SK-N-SH treated with all-trans-retinoic acid at 6 μM for 48 hours (cell line): ENCODE results near the gene TTC39B.

ENCODE experiments used
- ARNTL ChIP-seq: fragments of 450-650 bp; formaldehyde crosslinking; IDR thresholded peaks from 2 replicates; pipeline ENCODE4 v1.5.0; 2020; ENCODE audit warnings: low read depth, mild to moderate bottlenecking, moderate library complexity, borderline replicate concordance
- CSDC2 ChIP-seq: fragments of 250-450 bp; sonication (Bioruptor Pico); IDR thresholded peaks from 2 replicates; pipeline ENCODE4 v1.5.0; 2020; ENCODE audit warnings: mild to moderate bottlenecking, moderate library complexity
- ESRRG ChIP-seq: fragments of 250-450 bp; sonication (Bioruptor Pico); IDR thresholded peaks from 2 replicates; pipeline ENCODE4 v1.6.1; 2021; ENCODE audit warnings: mild to moderate bottlenecking
- GLIS3 ChIP-seq: fragments of 250-450 bp; sonication (Bioruptor Pico); IDR thresholded peaks from 2 replicates; pipeline ENCODE4 v1.5.0; 2020; ENCODE audit warnings: mild to moderate bottlenecking, moderate library complexity
- OSR1 ChIP-seq: fragments of 250-450 bp; sonication (Bioruptor Pico); IDR thresholded peaks from 2 replicates; pipeline ENCODE4 v1.8.0; 2022; ENCODE audit warnings: moderate library complexity, mild to moderate bottlenecking, inconsistent platforms
- PATZ1 ChIP-seq: fragments of 250-450 bp; sonication (Bioruptor Pico); IDR thresholded peaks from 2 replicates; pipeline ENCODE4 v1.8.0; 2020; ENCODE audit warnings: mild to moderate bottlenecking, moderate library complexity, borderline replicate concordance
- POU6F1 ChIP-seq: fragments of 250-450 bp; sonication (Bioruptor Pico); IDR thresholded peaks from 2 replicates; pipeline ENCODE4 v1.8.0; 2021; ENCODE audit warnings: low read depth, mild to moderate bottlenecking, moderate library complexity, borderline replicate concordance
- PPARA ChIP-seq: fragments of 250-450 bp; sonication (Bioruptor Pico); IDR thresholded peaks from 2 replicates; pipeline ENCODE4 v1.5.0; 2020; ENCODE audit warnings: mild to moderate bottlenecking, borderline replicate concordance
- RARB ChIP-seq: fragments of 250-450 bp; sonication (Bioruptor Pico); IDR thresholded peaks from 2 replicates; pipeline ENCODE4 v1.8.0; 2021; ENCODE audit warnings: mild to moderate bottlenecking, moderate library complexity
- SNAI2 ChIP-seq: fragments of 250-450 bp; sonication (Bioruptor Pico); IDR thresholded peaks from 2 replicates; pipeline ENCODE4 v1.5.0; 2020; ENCODE audit warnings: mild to moderate bottlenecking, moderate library complexity
- TSHZ2 ChIP-seq: fragments of 250-450 bp; sonication (Bioruptor Pico); IDR thresholded peaks from 2 replicates; pipeline ENCODE4 v1.5.0; 2020; ENCODE audit warnings: mild to moderate bottlenecking, moderate library complexity
- ZFP3 ChIP-seq: fragments of 250-450 bp; sonication (Bioruptor Pico); IDR thresholded peaks from 2 replicates; pipeline ENCODE4 v1.5.0; 2020; ENCODE audit warnings: mild to moderate bottlenecking, moderate library complexity
- ZNF565 ChIP-seq: fragments of 450-650 bp; formaldehyde crosslinking; conservative IDR thresholded peaks from 2 replicates; pipeline ENCODE4 v1.5.0; 2020; ENCODE audit warnings: low read depth, mild to moderate bottlenecking, moderate library complexity
- ZNF70 ChIP-seq: fragments of 450-650 bp; formaldehyde crosslinking; IDR thresholded peaks from 2 replicates; pipeline ENCODE4 v1.5.0; 2020; ENCODE audit warnings: mild to moderate bottlenecking, moderate library complexity

GRCh38 chr9:15248081-15248480 is 58.9 kb downstream of the TTC39B start:
- TF ChIP-seq ARNTL (CRISPR knock-in tag) (no peak), ZFP3 (CRISPR knock-in tag) (no peak), POU6F1 (CRISPR knock-in tag) (no peak), PPARA (CRISPR knock-in tag) (no peak), PATZ1 (no peak), GLIS3 (no peak), ZNF565 (CRISPR knock-in tag) (no peak), SNAI2 (no peak), ESRRG (CRISPR knock-in tag) (no peak), OSR1 (CRISPR knock-in tag) (no peak), CSDC2 (CRISPR knock-in tag) (no peak), ZNF70 (CRISPR knock-in tag) (no peak), TSHZ2 (no peak), RARB (CRISPR knock-in tag) (no peak)
